Activated CD8-positive, alpha-beta T cell treated with anti-CD3 and anti-CD28 coated beads for 36 hours (primary cell): Measurements from ENCODE around the gene MRPL12. TPM values are rescaled to one million over a fixed set of nuclear protein-coding genes. Genes with fewer than 3 reads are reported as not detected.
A peak's percentile ranks its signal among the peaks of the same experiment; 100 is the strongest.

Experiments
- ATAC-seq: fragments of 200-7000 bp; cut with Tn5 transposase; one replicate; pipeline ENCODE4 v1.10.0; 2021; ENCODE audit warnings: mild to moderate bottlenecking, moderate library complexity
- CTCF ChIA-PET: fragments of 350-600 bp; sonication (Branson Sonifier 250); formaldehyde crosslinking; loops from one replicate; lab custom pipeline; 2021; ENCODE audit warnings: antibody characterized with exemption; lab: Charles Lee
- POLR2A ChIA-PET: fragments of 350-600 bp; sonication (Branson Sonifier 250); formaldehyde crosslinking; loops from one replicate; lab custom pipeline; 2021; ENCODE audit warnings: antibody characterized with exemption; lab: Charles Lee
- DNase-seq: peaks from one replicate; pipeline ENCODE4 v3.0.0-alpha.2; 2020
- H3K27ac Mint-ChIP-seq: one replicate; pipeline ENCODE4 v1.8.0; 2021; ENCODE audit warnings: mild to moderate bottlenecking, mixed read lengths
- H3K27me3 Mint-ChIP-seq: one replicate; pipeline ENCODE4 v1.8.0; 2021; ENCODE audit warnings: mixed read lengths
- H3K36me3 Mint-ChIP-seq: one replicate; pipeline ENCODE4 v1.8.0; 2021; ENCODE audit warnings: low read depth, mixed read lengths
- H3K4me1 Mint-ChIP-seq: one replicate; pipeline ENCODE4 v1.8.0; 2021; ENCODE audit warnings: low read depth, mixed read lengths
- H3K4me3 Mint-ChIP-seq: one replicate; pipeline ENCODE4 v1.8.0; 2021; ENCODE audit warnings: mild to moderate bottlenecking, moderate library complexity, mixed read lengths
- H3K9me3 Mint-ChIP-seq: one replicate; pipeline ENCODE4 v1.8.0; 2021; ENCODE audit warnings: mixed read lengths
- intact Hi-C: fragments of 100-400 bp; cut with micrococcal nuclease; formaldehyde crosslinking; loops from one replicate; pipeline ENCODE4 v1.10.0; 2022
- total RNA-seq, 2 experiments: library from RNA; stranded (reverse); gene quantifications; one replicate each; pipeline ENCODE4 v1.2.3, GENCODE V29; 2021
- TF ChIP-seq, protein P1 (sequence below): fragments of 200-600 bp; IDR thresholded peaks from one replicate; pipeline ENCODE4 v1.8.0; 2022; ENCODE audit warnings: antibody characterized with exemption, mild to moderate bottlenecking

MRPL12 gene
- total RNA-seq, 2 experiments from 2014 or later: 149 to 152 TPM

GRCh38 chr17:81695801-81696200 is 7.4 kb upstream of the MRPL12 start:
- DNase-seq (no peak), ATAC-seq (no peak)
- Mint-ChIP-seq H3K4me1 (peaks cover 3% of the 10 kb centered on the region), H3K27ac (no peak overlapping the region), H3K9me3 (no peaks in the 10 kb centered on the region), H3K36me3 (peaks cover 33% of the 10 kb centered on the region), H3K27me3 (no peaks in the 10 kb centered on the region), H3K4me3 (no peak overlapping the region)
- TF ChIP-seq, protein P1, sequence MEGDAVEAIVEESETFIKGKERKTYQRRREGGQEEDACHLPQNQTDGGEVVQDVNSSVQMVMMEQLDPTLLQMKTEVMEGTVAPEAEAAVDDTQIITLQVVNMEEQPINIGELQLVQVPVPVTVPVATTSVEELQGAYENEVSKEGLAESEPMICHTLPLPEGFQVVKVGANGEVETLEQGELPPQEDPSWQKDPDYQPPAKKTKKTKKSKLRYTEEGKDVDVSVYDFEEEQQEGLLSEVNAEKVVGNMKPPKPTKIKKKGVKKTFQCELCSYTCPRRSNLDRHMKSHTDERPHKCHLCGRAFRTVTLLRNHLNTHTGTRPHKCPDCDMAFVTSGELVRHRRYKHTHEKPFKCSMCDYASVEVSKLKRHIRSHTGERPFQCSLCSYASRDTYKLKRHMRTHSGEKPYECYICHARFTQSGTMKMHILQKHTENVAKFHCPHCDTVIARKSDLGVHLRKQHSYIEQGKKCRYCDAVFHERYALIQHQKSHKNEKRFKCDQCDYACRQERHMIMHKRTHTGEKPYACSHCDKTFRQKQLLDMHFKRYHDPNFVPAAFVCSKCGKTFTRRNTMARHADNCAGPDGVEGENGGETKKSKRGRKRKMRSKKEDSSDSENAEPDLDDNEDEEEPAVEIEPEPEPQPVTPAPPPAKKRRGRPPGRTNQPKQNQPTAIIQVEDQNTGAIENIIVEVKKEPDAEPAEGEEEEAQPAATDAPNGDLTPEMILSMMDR: no peak
- intact Hi-C loops: loop anchor here (5.0 kb wide), 1 partner anchor 174 kb away; no protein-coding TSS in a partner anchor
- ChIA-PET CTCF (interaction anchor here (0.8 kb wide), 1 partner anchor 38 kb away, joined by 3 read pairs; no protein-coding TSS in a partner anchor), POLR2A (interaction anchor here (0.5 to 2.6 kb wide), 6 partner anchors 8 to 264 kb away, joined by 3 to 14 read pairs (median 3); partner anchors contain the start of genes ARL16 and HGS)

GRCh38 chr17:81696218-81696941 is 6.8 kb upstream of the MRPL12 start:
- ChIA-PET POLR2A (interaction anchor here (0.5 to 2.6 kb wide), 5 partner anchors 10 to 263 kb away, joined by 3 to 14 read pairs (median 3); partner anchors contain the start of genes ARL16 and HGS), CTCF (interaction anchor here (0.8 kb wide), 1 partner anchor 38 kb away, joined by 3 read pairs; no protein-coding TSS in a partner anchor)
- Mint-ChIP-seq H3K27me3 (no peaks in the 10 kb centered on the region), H3K27ac (no peak overlapping the region), H3K9me3 (no peaks in the 10 kb centered on the region), H3K36me3 (peaks cover 34% of the 10 kb centered on the region), H3K4me1 (peaks cover 8% of the 10 kb centered on the region), H3K4me3 (no peak overlapping the region)
- DNase-seq (no peak), ATAC-seq (no peak)
- intact Hi-C loops: loop anchor here (5.0 kb wide), 1 partner anchor 174 kb away; no protein-coding TSS in a partner anchor
- TF ChIP-seq, protein P1: no peak

DNA sequence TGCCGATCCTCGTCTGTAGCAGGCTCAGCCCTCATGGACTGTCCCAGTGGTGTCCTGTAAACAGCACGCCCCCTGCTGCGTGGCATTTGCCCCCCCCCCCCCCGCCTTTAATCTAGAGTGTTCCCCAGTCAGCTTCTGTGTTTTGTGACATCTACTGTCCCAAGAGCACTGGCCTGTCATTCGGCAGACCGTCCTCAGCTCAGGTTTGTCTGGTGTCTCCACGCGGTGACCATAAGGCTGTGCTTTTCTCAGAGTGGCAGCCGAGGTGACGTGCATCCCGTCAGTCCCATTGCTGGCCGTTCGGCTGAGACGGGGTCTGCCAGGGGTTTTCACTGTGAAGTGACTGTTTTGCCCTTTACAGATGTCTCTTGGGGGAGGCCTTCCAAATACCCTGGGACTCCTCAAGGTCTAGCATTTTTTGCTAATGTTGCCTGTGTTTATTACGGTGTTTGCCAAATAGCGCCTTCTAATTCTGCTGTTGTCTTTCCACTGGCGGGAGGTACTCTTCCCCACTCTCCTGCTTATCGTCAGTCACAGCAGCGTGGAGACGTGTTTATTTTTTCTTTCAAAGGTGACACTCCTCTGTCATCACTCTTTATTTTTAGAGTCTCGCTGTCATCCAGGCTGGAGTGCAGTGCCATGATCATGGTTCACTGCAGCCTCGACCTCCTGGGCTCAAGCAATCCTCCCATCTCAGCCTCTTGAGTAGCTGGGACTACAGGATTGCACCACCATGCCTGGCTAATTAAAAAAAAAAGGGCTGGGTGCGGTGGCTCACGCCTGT is 5.7 kb upstream of the MRPL12 start:
- Mint-ChIP-seq H3K27ac (no peak overlapping the region), H3K27me3 (no peaks in the 10 kb centered on the region), H3K36me3 (peaks cover 38% of the 10 kb centered on the region), H3K4me1 (peaks cover 11% of the 10 kb centered on the region), H3K9me3 (no peaks in the 10 kb centered on the region), H3K4me3 (no peak overlapping the region)
- TF ChIP-seq, protein P1: no peak
- ATAC-seq (no peak), DNase-seq (no peak)
- intact Hi-C loops: loop anchor here (5.0 kb wide), 1 partner anchor 175 kb away; no protein-coding TSS in a partner anchor
- ChIA-PET CTCF (no interaction called here), POLR2A (interaction anchor here (2.3 to 2.6 kb wide), 2 partner anchors 12 to 14 kb away, joined by 10 to 14 read pairs; partner anchors contain the start of genes ARL16 and HGS)

GRCh38 chr17:81700353-81701287 is 2.5 kb upstream of the MRPL12 start:
- intact Hi-C loops: no loop called here
- CTCF ChIA-PET: interaction anchor here (0.7 to 1.7 kb wide), 3 partner anchors 9 to 134 kb away, joined by 3 to 4 read pairs (median 3); no protein-coding TSS in a partner anchor
- peak overlapping the region; percentile 31 for H3K27ac Mint-ChIP-seq

More at GRCh38 chr17:81700353-81701287, 2.5 kb upstream of the MRPL12 start:
- Mint-ChIP-seq H3K27me3 (no peaks in the 10 kb centered on the region), H3K36me3 (peaks cover 54% of the 10 kb centered on the region), H3K4me1 (peaks cover 20% of the 10 kb centered on the region), H3K9me3 (no peaks in the 10 kb centered on the region), H3K4me3 (peak overlapping the region; percentile 94)
- POLR2A ChIA-PET: interaction anchor here (0.9 to 4.9 kb wide), 2 partner anchors 15 kb away, joined by 3 to 73 read pairs; partner anchors contain the start of genes ARL16 and HGS
- ATAC-seq: no peak
- TF ChIP-seq, protein P1: no peak
- DNase-seq: no peak
